ENCODE measurements around the gene SNORC. TPM values are rescaled to one million over a fixed set of nuclear protein-coding genes. Genes with fewer than 3 reads are reported as not detected.

Gene SNORC
- total and polyA plus RNA-seq, 10 of the 15 experiments (the other 5 are each of a cell fraction or from before 2014, with no cell fraction given): 0.04 to 0.74 (median 0.45) TPM; not detected in 4

- 0 out of 2 replicates have a peak, but pooled peaks have one; percentile 26 for TF ChIP-seq DPF2 (IDR thresholded peaks at IDR 0.05)
Observed at GRCh38 chr2:232838406-232838874, 31.6 kb upstream of the SNORC start (continued).

DNA sequence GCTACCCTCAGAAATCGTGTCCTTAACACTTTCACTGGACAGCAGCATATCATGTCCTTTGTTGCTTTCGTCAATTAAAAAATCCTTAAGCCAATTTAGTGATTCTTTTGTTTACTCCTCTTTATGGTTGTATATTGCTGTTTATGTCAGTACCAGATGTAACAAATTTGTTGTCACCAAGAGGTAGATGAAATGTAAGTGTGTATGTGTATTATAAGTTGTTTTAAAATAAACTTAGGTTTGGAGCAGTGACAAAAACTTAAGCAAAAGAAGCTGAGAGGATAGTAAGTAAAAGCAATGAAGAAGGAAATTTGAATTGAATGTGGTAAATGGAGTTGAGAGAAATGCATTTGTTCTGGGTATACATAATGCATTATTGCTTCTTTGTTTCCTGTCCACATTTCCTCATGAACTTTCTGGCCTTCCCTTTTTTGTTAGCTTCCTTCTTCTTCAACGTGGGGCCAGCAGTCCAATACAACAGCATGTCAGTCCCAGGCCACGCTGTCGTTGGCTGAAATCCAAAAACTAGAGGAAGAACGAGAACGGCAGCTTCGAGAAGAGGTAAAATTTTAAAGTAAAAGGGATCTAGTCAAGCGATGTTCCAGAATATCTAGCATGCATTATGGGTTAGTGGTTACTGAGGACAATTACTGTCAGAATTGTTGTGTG, 30.5 kb upstream of the SNORC start:
- no TSS peak for BruUV-seq (replicated peaks)
- intact Hi-C loops (cut with micrococcal nuclease; ENCODE audit: unreplicated experiment) (no loop called here), in situ Hi-C loops (cut with MboI) (no loop called here)
- Histone ChIP-seq H3K9ac (ENCODE audit: control insufficient read depth, insufficient read depth, low read length) (no peak overlapping the region), H3K27ac (ENCODE audit: control insufficient read depth, insufficient read depth) (no peak overlapping the region), H4K20me1 (ENCODE audit: control insufficient read depth, insufficient read depth) (no peaks in the 10 kb centered on the region), H3K79me2 (ENCODE audit: control insufficient read depth, insufficient read depth, low read length) (no peaks in the 10 kb centered on the region; the same call in 1 of the 2 replicates), H3K4me1 (ENCODE audit: control insufficient read depth, insufficient read depth, low read length) (peaks cover 15% of the 10 kb centered on the region), H3K9me3 (replicated peaks; ENCODE audit: control insufficient read depth, insufficient read depth, low read length) (no peaks in the 10 kb centered on the region), H3K4me2 (ENCODE audit: control insufficient read depth, insufficient read depth) (no peak overlapping the region), H3K36me3 (ENCODE audit: control insufficient read depth in 2 of 2, insufficient read depth in 2 of 2, low read length in 1 of 2) (peaks cover 13 to 32% of the 10 kb centered on the region in 2 experiments), H2AFZ (ENCODE audit: control insufficient read depth, low read depth, low read length) (no peak overlapping the region), H3K4me3 (no peak overlapping the region), H3K27me3 (replicated peaks in 1 of 2; ENCODE audit: control insufficient read depth in 2 of 2, insufficient read depth in 2 of 2, low read length in 1 of 2) (no peaks in the 10 kb centered on the region)
- ChIA-PET RAD21 (ENCODE audit: unreplicated experiment) (interaction anchor here (1.0 to 1.3 kb wide), 2 partner anchors 81 to 221 kb away, joined by 3 to 4 read pairs; partner anchors contain the start of gene INPP5D), CTCF (interaction anchor here (0.6 to 1.1 kb wide), 5 partner anchors 10 to 413 kb away, joined by 3 to 6 read pairs (median 3); partner anchors contain the start of gene ATG16L1), SMC1A (ENCODE audit: uncharacterized antibody, unreplicated experiment) (interaction anchor here (1.2 kb wide), 1 partner anchor 221 kb away, joined by 3 read pairs; no protein-coding TSS in a partner anchor), POLR2A (interaction anchor here (0.7 kb wide), 1 partner anchor 64 kb away, joined by 3 read pairs; no protein-coding TSS in a partner anchor)
- ATAC-seq (no peak), FAIRE-seq (peak; percentile 27), DNase-seq (ENCODE audit: low read depth, low spot score) (no peak)
- 63% methylated on average over 9 of the region's 9 CpGs for WGBS (ENCODE audit: insufficient coverage, insufficient replicate concordance, low lambda C conversion rate, missing lambda C conversion rate)
- no peak for TF ChIP-seq SPI1 (IDR thresholded peaks at IDR 0.05; ENCODE audit: borderline replicate concordance, insufficient read depth, low read depth, low read length)
- no peak for TF ChIP-seq CBX5 (IDR thresholded peaks at IDR 0.05; ENCODE audit: low read depth)
- TF ChIP-seq MTA2 (IDR thresholded peaks at IDR 0.05; ENCODE audit: low read depth): no peak
- TF ChIP-seq TBL1XR1 (IDR thresholded peaks at IDR 0.05; ENCODE audit: low read depth, low read length): no peak
- TF ChIP-seq, protein P1, sequence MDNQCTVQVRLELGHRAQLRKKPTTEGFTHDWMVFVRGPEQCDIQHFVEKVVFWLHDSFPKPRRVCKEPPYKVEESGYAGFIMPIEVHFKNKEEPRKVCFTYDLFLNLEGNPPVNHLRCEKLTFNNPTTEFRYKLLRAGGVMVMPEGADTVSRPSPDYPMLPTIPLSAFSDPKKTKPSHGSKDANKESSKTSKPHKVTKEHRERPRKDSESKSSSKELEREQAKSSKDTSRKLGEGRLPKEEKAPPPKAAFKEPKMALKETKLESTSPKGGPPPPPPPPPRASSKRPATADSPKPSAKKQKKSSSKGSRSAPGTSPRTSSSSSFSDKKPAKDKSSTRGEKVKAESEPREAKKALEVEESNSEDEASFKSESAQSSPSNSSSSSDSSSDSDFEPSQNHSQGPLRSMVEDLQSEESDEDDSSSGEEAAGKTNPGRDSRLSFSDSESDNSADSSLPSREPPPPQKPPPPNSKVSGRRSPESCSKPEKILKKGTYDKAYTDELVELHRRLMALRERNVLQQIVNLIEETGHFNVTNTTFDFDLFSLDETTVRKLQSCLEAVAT (IDR thresholded peaks at IDR 0.05): no peak
- TF ChIP-seq CREB1 (IDR thresholded peaks at IDR 0.05; ENCODE audit: low read depth): no peak
- TF ChIP-seq PAX5 (IDR thresholded peaks at IDR 0.05; ENCODE audit: borderline replicate concordance, low read depth, low read length): no peak
- no peak for TF ChIP-seq HDAC6 (IDR thresholded peaks at IDR 0.05; ENCODE audit: unreplicated experiment)
- no peak for TF ChIP-seq NRF1 (conservative IDR thresholded peaks at IDR 0.05; ENCODE audit: low read depth, low read length)
- no peak for TF ChIP-seq BMI1 (IDR thresholded peaks at IDR 0.05; ENCODE audit: borderline replicate concordance)
- TF ChIP-seq, protein P2, sequence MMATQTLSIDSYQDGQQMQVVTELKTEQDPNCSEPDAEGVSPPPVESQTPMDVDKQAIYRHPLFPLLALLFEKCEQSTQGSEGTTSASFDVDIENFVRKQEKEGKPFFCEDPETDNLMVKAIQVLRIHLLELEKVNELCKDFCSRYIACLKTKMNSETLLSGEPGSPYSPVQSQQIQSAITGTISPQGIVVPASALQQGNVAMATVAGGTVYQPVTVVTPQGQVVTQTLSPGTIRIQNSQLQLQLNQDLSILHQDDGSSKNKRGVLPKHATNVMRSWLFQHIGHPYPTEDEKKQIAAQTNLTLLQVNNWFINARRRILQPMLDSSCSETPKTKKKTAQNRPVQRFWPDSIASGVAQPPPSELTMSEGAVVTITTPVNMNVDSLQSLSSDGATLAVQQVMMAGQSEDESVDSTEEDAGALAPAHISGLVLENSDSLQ (IDR thresholded peaks at IDR 0.05): no peak
- no peak for TF ChIP-seq GATAD2B (conservative IDR thresholded peaks at IDR 0.05; ENCODE audit: low read depth)
- TF ChIP-seq, protein P3, sequence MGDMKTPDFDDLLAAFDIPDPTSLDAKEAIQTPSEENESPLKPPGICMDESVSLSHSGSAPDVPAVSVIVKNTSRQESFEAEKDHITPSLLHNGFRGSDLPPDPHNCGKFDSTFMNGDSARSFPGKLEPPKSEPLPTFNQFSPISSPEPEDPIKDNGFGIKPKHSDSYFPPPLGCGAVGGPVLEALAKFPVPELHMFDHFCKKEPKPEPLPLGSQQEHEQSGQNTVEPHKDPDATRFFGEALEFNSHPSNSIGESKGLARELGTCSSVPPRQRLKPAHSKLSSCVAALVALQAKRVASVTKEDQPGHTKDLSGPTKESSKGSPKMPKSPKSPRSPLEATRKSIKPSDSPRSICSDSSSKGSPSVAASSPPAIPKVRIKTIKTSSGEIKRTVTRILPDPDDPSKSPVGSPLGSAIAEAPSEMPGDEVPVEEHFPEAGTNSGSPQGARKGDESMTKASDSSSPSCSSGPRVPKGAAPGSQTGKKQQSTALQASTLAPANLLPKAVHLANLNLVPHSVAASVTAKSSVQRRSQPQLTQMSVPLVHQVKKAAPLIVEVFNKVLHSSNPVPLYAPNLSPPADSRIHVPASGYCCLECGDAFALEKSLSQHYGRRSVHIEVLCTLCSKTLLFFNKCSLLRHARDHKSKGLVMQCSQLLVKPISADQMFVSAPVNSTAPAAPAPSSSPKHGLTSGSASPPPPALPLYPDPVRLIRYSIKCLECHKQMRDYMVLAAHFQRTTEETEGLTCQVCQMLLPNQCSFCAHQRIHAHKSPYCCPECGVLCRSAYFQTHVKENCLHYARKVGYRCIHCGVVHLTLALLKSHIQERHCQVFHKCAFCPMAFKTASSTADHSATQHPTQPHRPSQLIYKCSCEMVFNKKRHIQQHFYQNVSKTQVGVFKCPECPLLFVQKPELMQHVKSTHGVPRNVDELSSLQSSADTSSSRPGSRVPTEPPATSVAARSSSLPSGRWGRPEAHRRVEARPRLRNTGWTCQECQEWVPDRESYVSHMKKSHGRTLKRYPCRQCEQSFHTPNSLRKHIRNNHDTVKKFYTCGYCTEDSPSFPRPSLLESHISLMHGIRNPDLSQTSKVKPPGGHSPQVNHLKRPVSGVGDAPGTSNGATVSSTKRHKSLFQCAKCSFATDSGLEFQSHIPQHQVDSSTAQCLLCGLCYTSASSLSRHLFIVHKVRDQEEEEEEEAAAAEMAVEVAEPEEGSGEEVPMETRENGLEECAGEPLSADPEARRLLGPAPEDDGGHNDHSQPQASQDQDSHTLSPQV (IDR thresholded peaks at IDR 0.05): no peak

Data from GM12878 (cell line).